HAP-1 (cell line): ENCODE data around the gene MTX3.

Experiments
- DNase-seq, 2 experiments: peaks; one replicate each; pipeline ENCODE4 v3.0.0-alpha.2; 2016 to 2020; ENCODE audit warnings: low spot score in 2 of 2
- H3K27me3 ChIP-seq: fragments of 250-450 bp; sonication (Bioruptor Pico); 2 replicates; pipeline ENCODE4 v1.5.1; 2020; ENCODE audit warnings: low read depth, mild to moderate bottlenecking, moderate library complexity
- H3K36me3 ChIP-seq: fragments of 250-450 bp; sonication (Bioruptor Pico); replicated peaks from 2 replicates; pipeline ENCODE4 v1.5.1; 2020; ENCODE audit warnings: mild to moderate bottlenecking
- H3K4me1 ChIP-seq: fragments of 250-450 bp; sonication (Bioruptor Pico); 2 replicates; pipeline ENCODE4 v1.5.1; 2020; ENCODE audit warnings: mild to moderate bottlenecking
- H3K4me3 ChIP-seq: fragments of 250-450 bp; sonication (Bioruptor Pico); 2 replicates; pipeline ENCODE4 v1.5.1; 2020; ENCODE audit warnings: mild to moderate bottlenecking, moderate library complexity
- H3K9me3 ChIP-seq: fragments of 250-450 bp; sonication (Bioruptor Pico); 2 replicates; pipeline ENCODE4 v1.5.1; 2020; ENCODE audit warnings: mild to moderate bottlenecking, moderate library complexity
- in situ Hi-C: fragments of 300-500 bp; cut with MboI; formaldehyde crosslinking; loops from 3 replicates; pipeline ENCODE4 v1.14.3; 2020; ENCODE audit warnings: low sequenced_read_pairs, inconsistent platforms, mixed read lengths

Gene MTX3

GRCh38 chr5:79938468-79938867 is 52.6 kb downstream of the MTX3 start:
- in situ Hi-C loops: no loop called here
- DNase-seq: no peak
- Histone ChIP-seq H3K9me3 (no peaks in the 10 kb centered on the region), H3K27me3 (no peaks in the 10 kb centered on the region), H3K4me1 (no peaks in the 10 kb centered on the region), H3K4me3 (no peak overlapping the region), H3K36me3 (no peaks in the 10 kb centered on the region)

DNA sequence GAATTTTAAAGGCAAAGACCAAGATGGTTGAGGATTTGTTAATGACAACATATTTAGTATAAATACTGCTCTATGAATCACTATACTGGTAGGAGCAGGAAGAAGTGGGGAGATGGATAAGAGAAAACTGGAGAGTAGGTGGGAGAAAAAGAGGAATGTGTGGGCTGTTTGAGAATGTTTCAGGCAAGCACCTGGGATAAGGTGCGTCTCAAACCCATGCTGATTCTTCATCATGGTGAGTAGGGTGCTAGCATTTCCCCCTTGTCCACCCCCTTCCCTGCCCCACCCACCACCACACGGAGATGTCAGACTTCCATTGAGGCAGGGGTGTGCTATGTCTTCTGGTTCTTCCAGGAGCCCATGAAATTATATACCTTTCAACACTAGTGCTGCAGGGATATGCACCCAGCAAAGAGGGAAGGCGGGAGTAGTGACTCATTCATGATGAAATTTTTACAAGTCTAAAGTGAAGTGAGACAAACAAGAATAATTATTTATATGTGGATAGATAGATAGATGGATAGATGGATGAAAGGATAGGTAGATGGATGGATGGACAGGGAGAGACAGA is 54.3 kb downstream of the MTX3 start:
- Histone ChIP-seq H3K36me3 (no peaks in the 10 kb centered on the region), H3K4me1 (no peaks in the 10 kb centered on the region), H3K9me3 (no peaks in the 10 kb centered on the region), H3K4me3 (no peak overlapping the region), H3K27me3 (no peaks in the 10 kb centered on the region)
- in situ Hi-C loops: no loop called here
- DNase-seq: no peak

DNA sequence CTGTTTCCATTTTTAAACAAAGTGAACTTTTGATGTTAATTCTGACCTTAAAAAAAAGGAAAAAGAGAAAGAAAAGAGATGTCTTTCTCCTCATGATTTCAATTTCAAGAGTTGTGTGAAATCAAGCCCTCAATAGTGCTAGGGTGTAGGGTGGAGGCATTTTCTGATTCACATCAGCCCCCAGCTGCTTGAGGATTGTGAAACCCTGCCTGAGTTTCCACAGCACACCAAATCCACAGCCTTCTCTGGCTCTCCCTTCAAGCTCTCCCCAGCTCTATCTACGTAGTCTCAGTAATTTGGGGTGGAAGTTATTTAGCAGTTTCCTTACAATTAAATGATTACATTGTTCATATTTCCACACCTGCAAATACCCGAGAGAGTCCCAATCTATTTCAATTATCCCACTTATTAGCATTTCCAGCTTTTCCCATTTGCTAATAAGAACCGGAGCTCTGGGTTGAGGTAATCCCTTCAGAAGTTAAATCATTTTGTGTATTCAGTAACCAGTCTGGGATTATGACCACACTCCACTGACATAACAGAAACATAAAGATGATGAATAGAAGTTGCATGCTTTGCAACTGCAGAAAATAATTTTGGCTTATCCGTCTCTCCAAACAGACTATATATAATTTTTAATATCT is 54.9 kb downstream of the MTX3 start:
- in situ Hi-C loops: no loop called here
- H3K4me3 ChIP-seq: no peak overlapping the region
- no peaks in the 10 kb centered on the region for H3K9me3 ChIP-seq
- DNase-seq: no peak
- H3K36me3 ChIP-seq: no peaks in the 10 kb centered on the region
- H3K4me1 ChIP-seq: no peaks in the 10 kb centered on the region
- no peaks in the 10 kb centered on the region for H3K27me3 ChIP-seq

DNA sequence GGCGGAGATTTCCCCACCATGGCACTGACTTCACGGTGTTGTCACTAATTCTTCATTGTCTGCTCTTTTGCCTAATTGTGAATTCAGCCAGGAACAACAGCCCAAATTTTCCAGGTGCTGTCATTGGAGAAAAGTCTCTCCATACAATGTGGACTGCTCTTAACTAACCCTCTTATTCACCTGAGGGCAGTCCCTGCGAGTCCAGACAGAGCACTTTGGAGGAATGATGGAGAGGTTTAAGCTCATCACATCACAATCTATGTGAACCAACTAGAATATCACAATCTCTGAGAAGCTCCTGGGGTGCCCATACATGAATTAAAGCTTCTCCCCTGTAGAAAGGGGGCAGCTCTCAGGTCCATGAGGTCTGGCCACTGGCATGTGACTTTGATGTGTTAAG is 56.4 kb downstream of the MTX3 start:
- H3K27me3 ChIP-seq: no peaks in the 10 kb centered on the region
- H3K36me3 ChIP-seq: no peaks in the 10 kb centered on the region
- H3K9me3 ChIP-seq: no peaks in the 10 kb centered on the region
- H3K4me3 ChIP-seq: no peak overlapping the region
- DNase-seq: no peak
- H3K4me1 ChIP-seq: no peaks in the 10 kb centered on the region
- in situ Hi-C loops: no loop called here

- in situ Hi-C loops: no loop called here
- H3K4me3 ChIP-seq: no peak overlapping the region
- no peaks in the 10 kb centered on the region for H3K36me3 ChIP-seq
- H3K9me3 ChIP-seq: no peaks in the 10 kb centered on the region
- peaks cover 2% of the 10 kb centered on the region; the same call in 1 of the 2 replicates for H3K27me3 ChIP-seq
- H3K4me1 ChIP-seq: no peaks in the 10 kb centered on the region
- no peak for DNase-seq
Observed at GRCh38 chr5:79932510-79933504, 58.3 kb downstream of the MTX3 start.

DNA sequence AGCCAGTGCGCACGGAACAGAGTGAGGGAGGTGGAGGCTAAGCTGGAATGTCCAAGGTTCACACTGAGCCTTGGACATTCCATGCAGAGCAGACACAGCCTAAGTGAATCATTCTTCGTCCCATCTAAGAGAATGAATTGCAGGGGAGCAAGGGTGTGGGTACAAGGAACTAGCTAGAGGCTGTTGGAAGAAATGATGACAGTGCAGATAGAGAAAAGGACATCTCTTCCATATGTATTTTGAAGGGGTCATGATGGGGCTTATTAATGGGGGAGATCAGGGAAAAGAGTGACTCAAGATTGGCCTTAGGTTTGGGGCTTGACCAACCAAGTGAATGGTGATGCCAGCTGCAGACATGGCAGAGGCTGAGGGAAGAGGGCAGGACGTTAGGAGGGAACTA is 59.2 kb downstream of the MTX3 start:
- no peak overlapping the region for H3K4me3 ChIP-seq
- H3K4me1 ChIP-seq: no peaks in the 10 kb centered on the region
- in situ Hi-C loops: no loop called here
- peaks cover 2% of the 10 kb centered on the region; the same call in 1 of the 2 replicates for H3K27me3 ChIP-seq
- H3K36me3 ChIP-seq: no peaks in the 10 kb centered on the region
- no peak for DNase-seq
- H3K9me3 ChIP-seq: no peaks in the 10 kb centered on the region

DNA sequence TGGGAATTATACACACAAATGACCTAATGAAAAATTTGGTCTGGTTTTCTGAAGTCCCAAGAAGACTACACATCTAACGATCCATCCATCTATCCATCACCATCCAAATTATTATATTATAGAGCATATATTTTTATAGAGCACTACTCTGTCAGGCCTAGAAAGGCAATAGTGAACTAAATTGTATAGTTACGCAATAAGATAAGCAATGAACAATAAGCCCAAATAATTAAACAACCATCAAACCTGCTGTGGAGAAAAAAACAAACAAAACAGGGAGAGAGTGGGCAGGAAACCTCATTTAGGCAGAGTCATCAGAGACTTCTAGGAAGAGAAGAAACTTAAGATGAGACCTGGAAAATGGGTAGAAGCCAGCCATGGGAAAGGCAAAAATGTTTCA is 59.7 kb downstream of the MTX3 start:
- in situ Hi-C loops: no loop called here
- no peak for DNase-seq
- H3K4me1 ChIP-seq: no peaks in the 10 kb centered on the region
- H3K9me3 ChIP-seq: no peaks in the 10 kb centered on the region
- H3K36me3 ChIP-seq: no peaks in the 10 kb centered on the region
- H3K27me3 ChIP-seq: peaks cover 2% of the 10 kb centered on the region; the same call in 1 of the 2 replicates
- no peak overlapping the region for H3K4me3 ChIP-seq

- no peaks in the 10 kb centered on the region for H3K36me3 ChIP-seq
- no peak overlapping the region for H3K4me3 ChIP-seq
- no peak for DNase-seq
- H3K4me1 ChIP-seq: no peaks in the 10 kb centered on the region
- peaks cover 2% of the 10 kb centered on the region; the same call in 1 of the 2 replicates for H3K27me3 ChIP-seq
- no peaks in the 10 kb centered on the region for H3K9me3 ChIP-seq
- in situ Hi-C loops: no loop called here
Observed at GRCh38 chr5:79929095-79929494, 62.0 kb downstream of the MTX3 start.
